K562 (cell line): ENCODE measurements around the gene BCL7B. TPM values are rescaled to one million over a fixed set of nuclear protein-coding genes. Genes with fewer than 3 reads are reported as not detected.
A peak's percentile ranks its signal among the peaks of the same experiment; 100 is the strongest.

Experiments
- CREBBP ChIP-seq: IDR thresholded peaks from one replicate; pipeline ENCODE4 v1.6.1; 2012; ENCODE audit warnings: low read depth, mild to moderate bottlenecking, control low read depth, inconsistent platforms, low read length
- CXXC5 ChIP-seq: fragments of 250-450 bp; sonication (Bioruptor Pico); IDR thresholded peaks from 2 replicates; pipeline ENCODE4 v1.8.0; 2022; ENCODE audit warnings: inconsistent platforms, mild to moderate bottlenecking, moderate library complexity
- DIDO1 ChIP-seq: fragments of 450-650 bp; IDR thresholded peaks from 2 replicates; pipeline ENCODE4 v1.6.1; 2016; ENCODE audit warnings: low read depth, missing biosample characterization, missing genetic modification characterization
- EGR1 ChIP-seq: fragments of 450-650 bp; conservative IDR thresholded peaks from 2 replicates; pipeline ENCODE4 v1.6.1; 2017; ENCODE audit warnings: mild to moderate bottlenecking
- FOXK1 ChIP-seq: sonication (generic); formaldehyde crosslinking; IDR thresholded peaks from 2 replicates; pipeline ENCODE4 v1.8.0; 2022; ENCODE audit warnings: missing genetic modification reagents, mild to moderate bottlenecking, borderline replicate concordance
- JUN ChIP-seq, 2 experiments: sonication (generic) in 1 of 2; formaldehyde crosslinking in 1 of 2; IDR thresholded peaks; 2 replicates each; pipeline versions ENCODE4 v1.6.1 to v1.8.0; 2012 to 2022; ENCODE audit warnings: borderline replicate concordance in 2 of 2, mild to moderate bottlenecking in 2 of 2, improper control_type of control experiment in 1 of 2, low read depth in 1 of 2, low read length in 1 of 2, missing genetic modification reagents in 1 of 2
- MBD2 ChIP-seq: sonication (generic); IDR thresholded peaks from 2 replicates; pipeline ENCODE4 v1.6.1; 2016; ENCODE audit warnings: low read depth, borderline replicate concordance
- NFATC3 ChIP-seq: fragments of 450-650 bp; IDR thresholded peaks from 2 replicates; pipeline ENCODE4 v1.6.1; 2017; ENCODE audit warnings: mild to moderate bottlenecking
- NR2C2 ChIP-seq, 2 experiments: fragments of 200-800 bp in 1 of 2; sonication (Bioruptor generic) in 1 of 2; sonication (generic) in 1 of 2; formaldehyde crosslinking in 1 of 2; IDR thresholded peaks; 2 replicates each; pipeline versions ENCODE4 v1.6.1 to v1.8.0; 2016 to 2022; ENCODE audit warnings: mild to moderate bottlenecking in 1 of 2, missing compliant biosample characterization in 1 of 2, missing genetic modification characterization in 1 of 2, missing genetic modification reagents in 1 of 2
- PTRF ChIP-seq: fragments of 450-650 bp; IDR thresholded peaks from 2 replicates; pipeline ENCODE4 v1.6.1; 2016; ENCODE audit warnings: mild to moderate bottlenecking, missing genetic modification characterization, missing compliant biosample characterization
- RAD51 ChIP-seq: fragments of 450-650 bp; IDR thresholded peaks from 2 replicates; pipeline ENCODE4 v1.7.1; 2016; ENCODE audit warnings: low read depth, mild to moderate bottlenecking, borderline replicate concordance
- TGIF2 ChIP-seq: sonication (generic); formaldehyde crosslinking; IDR thresholded peaks from 2 replicates; pipeline ENCODE4 v1.8.1; 2022; ENCODE audit warnings: mild to moderate bottlenecking, missing genetic modification reagents, moderate library complexity
- XRCC4 ChIP-seq: IDR thresholded peaks from one replicate; pipeline ENCODE4 v1.6.1; 2011; ENCODE audit not compliant: insufficient read depth, insufficient read length; ENCODE audit errors: extremely low read depth
- ZNF274 ChIP-seq: IDR thresholded peaks from 2 replicates; pipeline ENCODE4 v1.6.1; 2011; ENCODE audit warnings: low read depth, mild to moderate bottlenecking, low read length, moderate library complexity, borderline replicate concordance
- ZSCAN32 ChIP-seq: fragments of 450-650 bp; formaldehyde crosslinking; IDR thresholded peaks from 2 replicates; pipeline ENCODE4 v1.4.0; 2020; ENCODE audit warnings: mild to moderate bottlenecking, moderate library complexity
- polyA plus RNA-seq, 8 experiments: library from polyadenylated mRNA; depleted of rRNA in 4 of 8; stranded (reverse) in 5 of 8; unstranded in 3 of 8; fragments of >200 nt; fragmentation: Nextera tagmentation in 2 of 8; fragmentation: Illumina TruSeq in 1 of 8; extraction: Ambion mirVana in 2 of 8; extraction: Trizol in 1 of 8; gene quantifications; 2 replicates each; pipeline versions ENCODE4 v1.2.1 to v1.2.3, GENCODE V29; 2011 to 2014; ENCODE audit warnings: inconsistent platforms in 1 of 8, missing spikeins in 1 of 8
- total RNA-seq, 7 experiments: library from RNA; depleted of rRNA in 6 of 7; stranded (reverse); fragments of >200 nt in 6 of 7; fragmentation: Illumina TruSeq in 2 of 7; extraction: Trizol in 2 of 7; gene quantifications; 2 replicates each; pipeline versions ENCODE4 v1.2.1 to v1.2.3, GENCODE V29; 2011 to 2021; ENCODE audit warnings: low replicate concordance in 1 of 7
- TF ChIP-seq, protein P1 (sequence below): sonication (generic); formaldehyde crosslinking; IDR thresholded peaks from 2 replicates; pipeline ENCODE4 v1.8.0; 2023; ENCODE audit warnings: missing genetic modification reagents, mild to moderate bottlenecking, borderline replicate concordance
- TF ChIP-seq, protein P2 (sequence below): fragments of 250-450 bp; sonication (Bioruptor Pico); IDR thresholded peaks from 2 replicates; pipeline ENCODE4 v1.4.0; 2020; ENCODE audit warnings: mild to moderate bottlenecking, moderate library complexity

BCL7B gene
- total and polyA plus RNA-seq, 9 of the 15 experiments (the other 6 are each of a cell fraction or from before 2014, with no cell fraction given): 10.0 to 73.2 (median 32.9) TPM

DNA sequence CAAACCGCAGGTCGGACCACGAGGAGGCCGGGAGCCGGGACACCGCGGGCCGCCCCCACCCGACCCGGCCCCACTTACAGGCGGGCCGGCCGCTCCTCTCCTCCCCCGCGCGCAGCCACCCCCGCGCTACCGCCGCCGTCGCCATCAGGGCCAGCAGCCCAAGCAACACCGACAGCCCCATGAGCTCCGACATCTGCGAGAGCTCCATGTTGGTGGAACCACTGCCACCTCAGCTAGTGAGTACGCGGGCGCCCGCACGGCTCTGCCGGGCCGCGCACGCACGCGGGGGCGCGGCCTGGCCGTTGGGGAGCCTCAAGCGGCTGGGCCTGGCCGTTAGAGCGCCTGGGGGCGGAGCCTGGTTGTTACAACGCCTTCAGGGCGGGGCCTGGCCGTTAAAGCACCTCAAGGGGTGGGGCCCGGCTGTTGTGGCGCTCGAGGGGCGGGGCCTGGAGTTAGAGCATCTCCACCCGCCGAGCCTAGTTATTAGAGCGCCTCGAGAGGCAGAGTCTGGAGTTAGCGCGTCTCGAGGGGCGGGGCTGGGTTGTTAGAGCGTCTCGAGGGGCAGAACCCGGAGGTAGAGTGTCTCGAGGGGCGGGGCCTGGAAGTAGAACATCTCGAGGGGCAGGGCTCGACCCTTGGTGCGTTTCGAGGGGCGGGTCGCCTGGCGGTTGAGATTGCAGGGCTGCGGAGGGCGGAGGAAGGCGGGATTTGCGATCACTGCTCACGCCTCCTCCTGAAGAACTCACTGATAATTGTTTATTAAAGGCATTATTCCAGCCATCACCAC is 21.0 kb upstream of the BCL7B start, which contains the start of gene TBL2 (continued):
- peak; percentile 63; the same call in 1 of the 2 replicates for TF ChIP-seq MBD2
- TF ChIP-seq ZNF274: no peak
- TF ChIP-seq PTRF (tag): no peak
- TF ChIP-seq FOXK1 (CRISPR knock-in tag): 0 out of 2 replicates have a peak, but pooled peaks have one; percentile 25
- peak; percentile 87 for TF ChIP-seq EGR1
- TF ChIP-seq JUN (IDR thresholded peaks at IDR 0.05; ENCODE audit: borderline replicate concordance, low read depth, low read length): no peak
- no peak for TF ChIP-seq JUN (CRISPR knock-in tag; IDR thresholded peaks at IDR 0.05; ENCODE audit: borderline replicate concordance)
- TF ChIP-seq RAD51: no peak
- no peak for TF ChIP-seq CREBBP
- 0 out of 2 replicates have a peak, but pooled peaks have one; percentile 48 for TF ChIP-seq TGIF2
- TF ChIP-seq NR2C2 (CRISPR knock-in tag; IDR thresholded peaks at IDR 0.05): 0 out of 2 replicates have a peak, but pooled peaks have one; percentile 36
- peak; percentile 58; the same call in 1 of the 2 replicates for TF ChIP-seq NR2C2 (tag; IDR thresholded peaks at IDR 0.05)
- peak; percentile 89 for TF ChIP-seq CXXC5 (CRISPR knock-in tag)
- TF ChIP-seq, protein P1, sequence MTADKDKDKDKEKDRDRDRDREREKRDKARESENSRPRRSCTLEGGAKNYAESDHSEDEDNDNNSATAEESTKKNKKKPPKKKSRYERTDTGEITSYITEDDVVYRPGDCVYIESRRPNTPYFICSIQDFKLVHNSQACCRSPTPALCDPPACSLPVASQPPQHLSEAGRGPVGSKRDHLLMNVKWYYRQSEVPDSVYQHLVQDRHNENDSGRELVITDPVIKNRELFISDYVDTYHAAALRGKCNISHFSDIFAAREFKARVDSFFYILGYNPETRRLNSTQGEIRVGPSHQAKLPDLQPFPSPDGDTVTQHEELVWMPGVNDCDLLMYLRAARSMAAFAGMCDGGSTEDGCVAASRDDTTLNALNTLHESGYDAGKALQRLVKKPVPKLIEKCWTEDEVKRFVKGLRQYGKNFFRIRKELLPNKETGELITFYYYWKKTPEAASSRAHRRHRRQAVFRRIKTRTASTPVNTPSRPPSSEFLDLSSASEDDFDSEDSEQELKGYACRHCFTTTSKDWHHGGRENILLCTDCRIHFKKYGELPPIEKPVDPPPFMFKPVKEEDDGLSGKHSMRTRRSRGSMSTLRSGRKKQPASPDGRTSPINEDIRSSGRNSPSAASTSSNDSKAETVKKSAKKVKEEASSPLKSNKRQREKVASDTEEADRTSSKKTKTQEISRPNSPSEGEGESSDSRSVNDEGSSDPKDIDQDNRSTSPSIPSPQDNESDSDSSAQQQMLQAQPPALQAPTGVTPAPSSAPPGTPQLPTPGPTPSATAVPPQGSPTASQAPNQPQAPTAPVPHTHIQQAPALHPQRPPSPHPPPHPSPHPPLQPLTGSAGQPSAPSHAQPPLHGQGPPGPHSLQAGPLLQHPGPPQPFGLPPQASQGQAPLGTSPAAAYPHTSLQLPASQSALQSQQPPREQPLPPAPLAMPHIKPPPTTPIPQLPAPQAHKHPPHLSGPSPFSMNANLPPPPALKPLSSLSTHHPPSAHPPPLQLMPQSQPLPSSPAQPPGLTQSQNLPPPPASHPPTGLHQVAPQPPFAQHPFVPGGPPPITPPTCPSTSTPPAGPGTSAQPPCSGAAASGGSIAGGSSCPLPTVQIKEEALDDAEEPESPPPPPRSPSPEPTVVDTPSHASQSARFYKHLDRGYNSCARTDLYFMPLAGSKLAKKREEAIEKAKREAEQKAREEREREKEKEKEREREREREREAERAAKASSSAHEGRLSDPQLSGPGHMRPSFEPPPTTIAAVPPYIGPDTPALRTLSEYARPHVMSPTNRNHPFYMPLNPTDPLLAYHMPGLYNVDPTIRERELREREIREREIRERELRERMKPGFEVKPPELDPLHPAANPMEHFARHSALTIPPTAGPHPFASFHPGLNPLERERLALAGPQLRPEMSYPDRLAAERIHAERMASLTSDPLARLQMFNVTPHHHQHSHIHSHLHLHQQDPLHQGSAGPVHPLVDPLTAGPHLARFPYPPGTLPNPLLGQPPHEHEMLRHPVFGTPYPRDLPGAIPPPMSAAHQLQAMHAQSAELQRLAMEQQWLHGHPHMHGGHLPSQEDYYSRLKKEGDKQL (CRISPR knock-in tag): no peak
- no peak for TF ChIP-seq XRCC4
- no peak for TF ChIP-seq NFATC3
- no peak for TF ChIP-seq DIDO1 (tag)
- peak; percentile 17; the same call in 1 of the 2 replicates for TF ChIP-seq ZSCAN32 (CRISPR knock-in tag)
- TF ChIP-seq, protein P2, sequence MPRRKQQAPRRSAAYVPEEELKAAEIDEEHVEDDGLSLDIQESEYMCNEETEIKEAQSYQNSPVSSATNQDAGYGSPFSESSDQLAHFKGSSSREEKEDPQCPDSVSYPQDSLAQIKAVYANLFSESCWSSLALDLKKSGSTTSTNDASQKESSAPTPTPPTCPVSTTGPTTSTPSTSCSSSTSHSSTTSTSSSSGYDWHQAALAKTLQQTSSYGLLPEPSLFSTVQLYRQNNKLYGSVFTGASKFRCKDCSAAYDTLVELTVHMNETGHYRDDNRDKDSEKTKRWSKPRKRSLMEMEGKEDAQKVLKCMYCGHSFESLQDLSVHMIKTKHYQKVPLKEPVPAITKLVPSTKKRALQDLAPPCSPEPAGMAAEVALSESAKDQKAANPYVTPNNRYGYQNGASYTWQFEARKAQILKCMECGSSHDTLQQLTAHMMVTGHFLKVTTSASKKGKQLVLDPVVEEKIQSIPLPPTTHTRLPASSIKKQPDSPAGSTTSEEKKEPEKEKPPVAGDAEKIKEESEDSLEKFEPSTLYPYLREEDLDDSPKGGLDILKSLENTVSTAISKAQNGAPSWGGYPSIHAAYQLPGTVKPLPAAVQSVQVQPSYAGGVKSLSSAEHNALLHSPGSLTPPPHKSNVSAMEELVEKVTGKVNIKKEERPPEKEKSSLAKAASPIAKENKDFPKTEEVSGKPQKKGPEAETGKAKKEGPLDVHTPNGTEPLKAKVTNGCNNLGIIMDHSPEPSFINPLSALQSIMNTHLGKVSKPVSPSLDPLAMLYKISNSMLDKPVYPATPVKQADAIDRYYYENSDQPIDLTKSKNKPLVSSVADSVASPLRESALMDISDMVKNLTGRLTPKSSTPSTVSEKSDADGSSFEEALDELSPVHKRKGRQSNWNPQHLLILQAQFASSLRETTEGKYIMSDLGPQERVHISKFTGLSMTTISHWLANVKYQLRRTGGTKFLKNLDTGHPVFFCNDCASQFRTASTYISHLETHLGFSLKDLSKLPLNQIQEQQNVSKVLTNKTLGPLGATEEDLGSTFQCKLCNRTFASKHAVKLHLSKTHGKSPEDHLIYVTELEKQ (CRISPR knock-in tag): no peak
